Stimulated activated CD4-positive, alpha-beta T cell treated with anti-CD3 and anti-CD28 coated beads, Interleukin-4, amount 100 ng/mL, for 1 hour (primary cell): Measurements from ENCODE around the gene PRCP.

Source experiments
- DNase-seq: peaks from one replicate; pipeline ENCODE4 v3.0.0-alpha.2; 2020

PRCP gene

GRCh38 chr11:82826526-82826925 is 73.7 kb downstream of the PRCP start:
- no peak for DNase-seq

GRCh38 chr11:82823647-82824619 is 76.3 kb downstream of the PRCP start:
- no peak for DNase-seq

GRCh38 chr11:82818409-82819043 is 81.7 kb downstream of the PRCP start:
- no peak for DNase-seq

- DNase-seq, result no peak
Measured at GRCh38 chr11:82815406-82815805, 84.8 kb downstream of the PRCP start.

GRCh38 chr11:82814379-82814778 is 85.9 kb downstream of the PRCP start:
- no peak for DNase-seq

- DNase-seq, result no peak
Measured at GRCh38 chr11:82811369-82811768, 88.9 kb downstream of the PRCP start.

- DNase-seq, result no peak
Measured at GRCh38 chr11:82810738-82811137, 89.5 kb downstream of the PRCP start.

GRCh38 chr11:82810326-82810725 is 89.9 kb downstream of the PRCP start:
- DNase-seq, result no peak

- no peak for DNase-seq
Measured at GRCh38 chr11:82807646-82808045, 92.6 kb downstream of the PRCP start.

- DNase-seq, result no peak
Measured at GRCh38 chr11:82802710-82803109, 97.5 kb downstream of the PRCP start.

GRCh38 chr11:82796998-82797961 is 103.0 kb downstream of the PRCP start:
- DNase-seq, result no peak

- no peak for DNase-seq
Measured at GRCh38 chr11:82794490-82794889, 105.7 kb downstream of the PRCP start.

GRCh38 chr11:82792822-82793569 is 107.2 kb downstream of the PRCP start:
- no peak for DNase-seq

- no peak for DNase-seq
Measured at GRCh38 chr11:82792319-82792718, 107.9 kb downstream of the PRCP start.

GRCh38 chr11:82791779-82792178 is 108.5 kb downstream of the PRCP start:
- no peak for DNase-seq

GRCh38 chr11:82790723-82791484 is 109.3 kb downstream of the PRCP start:
- DNase-seq, result no peak

- DNase-seq, result no peak
Measured at GRCh38 chr11:82787981-82788380, 112.2 kb downstream of the PRCP start.

- no peak for DNase-seq
Measured at GRCh38 chr11:82786836-82787235, 113.4 kb downstream of the PRCP start.

GRCh38 chr11:82786001-82786400 is 114.2 kb downstream of the PRCP start:
- no peak for DNase-seq

- DNase-seq, result no peak
Measured at GRCh38 chr11:82782825-82783374, 117.3 kb downstream of the PRCP start.

- DNase-seq, result no peak
Measured at GRCh38 chr11:82778776-82779175, 121.5 kb downstream of the PRCP start.
